T-helper 9 cell (primary cell): ENCODE results near the gene TUBA3C.
"Not testable (repeated sequence)": the region's sequence is repeated elsewhere in the genome, so short reads cannot be mapped to it uniquely, and the experiment has no call there.

Experiments used
- DNase-seq: peaks from one replicate; pipeline ENCODE4 v3.0.0-alpha.2; 2020
- total RNA-seq, 2 donors: gene quantifications; one replicate each; lab custom pipeline; 2026; lab: John Stamatoyannopoulos, UW

Gene TUBA3C
- total RNA-seq, result 0 reads per million in 2 donors

GRCh38 chr13:19181621-19182485, at the start of gene TUBA3C:
TSS of gene TUBA3C (minus strand) at chr13:19181824. CDS start at chr13:19181747, 77 bp downstream.
- no peak for DNase-seq

GRCh38 chr13:19207413-19207812, 25.8 kb upstream of the TUBA3C start:
- DNase-seq, result not testable (repeated sequence)

- DNase-seq, result not testable (repeated sequence)
Observed at GRCh38 chr13:19192622-19193021, 11.0 kb upstream of the TUBA3C start.

GRCh38 chr13:19189911-19190310, 8.3 kb upstream of the TUBA3C start:
- not testable (repeated sequence) for DNase-seq

- DNase-seq, result not testable (repeated sequence)
Observed at GRCh38 chr13:19189368-19189767, 7.7 kb upstream of the TUBA3C start.

- no peak for DNase-seq
Observed at GRCh38 chr13:19185865-19186645, 4.4 kb upstream of the TUBA3C start.

GRCh38 chr13:19185086-19185864, 3.7 kb upstream of the TUBA3C start:
- DNase-seq, result no peak

GRCh38 chr13:19184176-19184575, 2.6 kb upstream of the TUBA3C start:
- no peak for DNase-seq

- no peak for DNase-seq
Observed at GRCh38 chr13:19183676-19184075, 2.1 kb upstream of the TUBA3C start.

- no peak for DNase-seq
Observed at GRCh38 chr13:19182536-19182935, 912 bp upstream of the TUBA3C start.

GRCh38 chr13:19181021-19181620, 503 bp downstream of the TUBA3C start:
- DNase-seq, result no peak

- DNase-seq, result no peak
Observed at GRCh38 chr13:19179916-19180315, 1.7 kb downstream of the TUBA3C start.

GRCh38 chr13:19178901-19179593, 2.6 kb downstream of the TUBA3C start:
- no peak for DNase-seq

GRCh38 chr13:19176981-19177776, 4.4 kb downstream of the TUBA3C start:
- not testable (repeated sequence) for DNase-seq

- no peak for DNase-seq
Observed at GRCh38 chr13:19173752-19174151, 7.9 kb downstream of the TUBA3C start.

GRCh38 chr13:19172647-19173030, 9.0 kb downstream of the TUBA3C start:
- no peak for DNase-seq

GRCh38 chr13:19172007-19172646, 9.5 kb downstream of the TUBA3C start:
- DNase-seq, result no peak

- DNase-seq, result no peak
Observed at GRCh38 chr13:19171563-19171962, 10.1 kb downstream of the TUBA3C start.

GRCh38 chr13:19169991-19170390, 11.6 kb downstream of the TUBA3C start:
- DNase-seq, result no peak

- no peak for DNase-seq
Observed at GRCh38 chr13:19169496-19169895, 12.1 kb downstream of the TUBA3C start.
